Astrocyte of the cerebellum (primary cell): ENCODE data around the gene SCN3A.
A peak's percentile ranks its signal among the peaks of the same experiment; 100 is the strongest.

Experiments used
- DNase-seq: peaks from one replicate; pipeline ENCODE4 v3.0.0-alpha.2; 2011; ENCODE audit warnings: low read depth
- H3K4me3 ChIP-seq: 2 replicates; pipeline ENCODE4 v1.5.1; 2011; ENCODE audit warnings: mild to moderate bottlenecking, low read depth, low read length, moderate library complexity
- in situ Hi-C: cut with HindIII; loops from 2 replicates; pipeline ENCODE4 v1.10.0; 2017; ENCODE audit warnings: low sequenced_read_pairs
- TF ChIP-seq, protein P1 (sequence below): IDR thresholded peaks from 2 replicates; pipeline ENCODE4 v1.5.1; 2012; ENCODE audit warnings: low read length, low read depth, moderate library complexity, mild to moderate bottlenecking; ENCODE audit errors: missing control alignments

Gene SCN3A

GRCh38 chr2:165157160-165157559 is 46.7 kb downstream of the SCN3A start:
- H3K4me3 ChIP-seq, result no peak overlapping the region
- TF ChIP-seq, protein P1, sequence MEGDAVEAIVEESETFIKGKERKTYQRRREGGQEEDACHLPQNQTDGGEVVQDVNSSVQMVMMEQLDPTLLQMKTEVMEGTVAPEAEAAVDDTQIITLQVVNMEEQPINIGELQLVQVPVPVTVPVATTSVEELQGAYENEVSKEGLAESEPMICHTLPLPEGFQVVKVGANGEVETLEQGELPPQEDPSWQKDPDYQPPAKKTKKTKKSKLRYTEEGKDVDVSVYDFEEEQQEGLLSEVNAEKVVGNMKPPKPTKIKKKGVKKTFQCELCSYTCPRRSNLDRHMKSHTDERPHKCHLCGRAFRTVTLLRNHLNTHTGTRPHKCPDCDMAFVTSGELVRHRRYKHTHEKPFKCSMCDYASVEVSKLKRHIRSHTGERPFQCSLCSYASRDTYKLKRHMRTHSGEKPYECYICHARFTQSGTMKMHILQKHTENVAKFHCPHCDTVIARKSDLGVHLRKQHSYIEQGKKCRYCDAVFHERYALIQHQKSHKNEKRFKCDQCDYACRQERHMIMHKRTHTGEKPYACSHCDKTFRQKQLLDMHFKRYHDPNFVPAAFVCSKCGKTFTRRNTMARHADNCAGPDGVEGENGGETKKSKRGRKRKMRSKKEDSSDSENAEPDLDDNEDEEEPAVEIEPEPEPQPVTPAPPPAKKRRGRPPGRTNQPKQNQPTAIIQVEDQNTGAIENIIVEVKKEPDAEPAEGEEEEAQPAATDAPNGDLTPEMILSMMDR, result no peak
- no peak for DNase-seq
- in situ Hi-C loops, result no loop called here

GRCh38 chr2:165155152-165155551 is 48.7 kb downstream of the SCN3A start:
- in situ Hi-C loops, result no loop called here
- no peak overlapping the region for H3K4me3 ChIP-seq
- TF ChIP-seq, protein P1, result no peak
- no peak for DNase-seq

- in situ Hi-C loops, result no loop called here
- TF ChIP-seq, protein P1, result no peak
- DNase-seq, result no peak
- H3K4me3 ChIP-seq, result no peak overlapping the region
These were observed 54.4 kb downstream of the SCN3A start for GRCh38 chr2:165149439-165149838.

GRCh38 chr2:165147186-165148045 is 56.4 kb downstream of the SCN3A start:
- TF ChIP-seq, protein P1, result no peak
- H3K4me3 ChIP-seq, result no peak overlapping the region
- in situ Hi-C loops, result no loop called here

DNA sequence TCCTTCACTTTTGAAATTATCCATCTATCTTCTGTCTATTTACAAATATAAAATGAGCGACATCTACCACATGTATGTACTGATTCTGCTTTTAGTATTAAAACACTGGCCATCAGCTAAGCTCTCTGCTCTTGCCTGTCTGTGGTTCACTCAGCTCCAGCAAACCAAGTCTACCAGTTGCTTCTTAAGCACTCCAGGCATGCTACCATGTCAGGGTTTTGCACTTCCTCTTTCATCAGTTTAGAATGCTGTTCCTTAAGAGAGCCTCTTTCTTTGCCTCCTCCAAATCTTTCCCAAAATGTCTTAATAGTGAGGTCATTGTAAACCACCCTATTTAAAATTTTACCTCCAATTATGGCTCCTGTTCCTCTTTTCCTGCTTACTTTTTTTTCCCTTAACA is 59.5 kb downstream of the SCN3A start:
- in situ Hi-C loops, result no loop called here
- no peak overlapping the region for H3K4me3 ChIP-seq
- DNase-seq, result no peak
- TF ChIP-seq, protein P1, result no peak

More at GRCh38 chr2:165147186-165148045, 56.4 kb downstream of the SCN3A start:
- DNase-seq, result no peak

- in situ Hi-C loops, result no loop called here
- TF ChIP-seq, protein P1, result peak; percentile 10
- peak; percentile 5 for DNase-seq
- no peak overlapping the region for H3K4me3 ChIP-seq
These were observed 62.1 kb downstream of the SCN3A start for GRCh38 chr2:165141601-165142354.
